Uterus (tissue), 2 donors: ENCODE measurements around the gene ZP2.

Experiments
- CTCF ChIP-seq, 4 experiments: fragments of 200-600 bp in 2 of 4; fragments of 450-650 bp in 2 of 4; sonication (generic) in 2 of 4; IDR thresholded peaks; one replicate each; pipeline ENCODE4 v1.5.1; 2016 to 2019; ENCODE audit warnings: antibody characterized with exemption in 4 of 4, mild to moderate bottlenecking in 2 of 4, moderate library complexity in 1 of 4
- POLR2A ChIP-seq, 2 donors: fragments of 450-650 bp; IDR thresholded peaks; one replicate each; pipeline ENCODE4 v1.6.1; 2016; ENCODE audit warnings: antibody characterized with exemption in 2 of 2, mild to moderate bottlenecking in 1 of 2, moderate library complexity in 1 of 2

DNA sequence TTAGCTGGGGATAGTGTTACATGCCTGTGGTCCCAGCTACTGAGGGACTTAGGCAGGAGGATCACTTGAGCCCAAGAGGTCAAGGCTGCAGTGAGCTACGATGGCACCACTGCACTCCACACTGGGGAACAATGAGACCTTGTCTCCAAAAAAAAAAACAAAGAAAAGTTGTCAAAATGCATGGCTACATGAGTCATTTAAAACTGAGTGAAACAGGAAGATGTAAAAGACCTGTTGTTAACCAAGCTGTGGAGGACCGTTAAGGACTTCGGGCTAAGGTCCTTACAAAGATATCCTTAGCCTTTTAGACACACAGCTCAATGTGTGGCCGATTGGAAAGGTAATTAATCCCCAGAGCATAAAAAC is 25.1 kb downstream of the ZP2 start:
- TF ChIP-seq CTCF (IDR thresholded peaks at IDR 0.05) (no peak), POLR2A (IDR thresholded peaks at IDR 0.05) (no peak)
